H1 (cell line): Measurements from ENCODE around the gene PHAX. TPM values are rescaled to one million over a fixed set of nuclear protein-coding genes. Genes with fewer than 3 reads are reported as not detected.

Experiments
- CTCF ChIA-PET: fragments of 300-600 bp; sonication (Branson Sonifier 250); formaldehyde crosslinking; loops from one replicate; lab custom pipeline; 2021; ENCODE audit not compliant: partially characterized antibody; lab: Charles Lee
- POLR2A ChIA-PET: fragments of 300-600 bp; sonication (Branson Sonifier 250); formaldehyde crosslinking; loops from one replicate; lab custom pipeline; 2021; ENCODE audit warnings: inconsistent platforms; ENCODE audit not compliant: partially characterized antibody; lab: Charles Lee
- DNase-seq, 2 experiments: peaks; one replicate each; pipeline versions ENCODE4 v3.0.0 to v3.0.0-alpha.2; 2010 to 2022; ENCODE audit warnings: low spot score in 2 of 2, low read depth in 1 of 2, mixed read lengths in 1 of 2
- FAIRE-seq: peaks from 2 replicates; lab custom pipeline; 2011; peaks lifted over from hg19 to GRCh38; lab: Jason Lieb, UNC
- H2AFZ ChIP-seq: 2 replicates; pipeline ENCODE4 v1.8.1; 2012; ENCODE audit warnings: low read length, inconsistent platforms
- H2AK5ac ChIP-seq: 2 replicates; pipeline ENCODE4 v1.6.1; 2013; ENCODE audit warnings: low read depth, low read length
- H2BK120ac ChIP-seq: replicated peaks from 2 replicates; pipeline ENCODE3; 2013; ENCODE audit warnings: low read depth, low read length, inconsistent platforms
- H2BK12ac ChIP-seq: 2 replicates; pipeline ENCODE4 v1.6.1; 2013; ENCODE audit warnings: low read depth, low read length
- H2BK15ac ChIP-seq: 2 replicates; pipeline ENCODE4 v1.6.1; 2013; ENCODE audit warnings: low read length
- H2BK20ac ChIP-seq: 2 replicates; pipeline ENCODE4 v1.6.1; 2013; ENCODE audit warnings: low read length
- H2BK5ac ChIP-seq: 2 replicates; pipeline ENCODE4 v1.6.1; 2013; ENCODE audit warnings: low read depth, low read length
- H3K14ac ChIP-seq: 2 replicates; pipeline ENCODE4 v1.6.1; 2013; ENCODE audit warnings: inconsistent platforms; ENCODE audit not compliant: insufficient read length
- H3K18ac ChIP-seq: 2 replicates; pipeline ENCODE4 v1.6.1; 2013; ENCODE audit warnings: low read length; ENCODE audit errors: extremely low read depth
- H3K23ac ChIP-seq: 2 replicates; pipeline ENCODE4 v1.6.1; 2013; ENCODE audit warnings: inconsistent platforms; ENCODE audit not compliant: insufficient read length
- H3K23me2 ChIP-seq: 2 replicates; pipeline ENCODE4 v1.6.1; 2013; ENCODE audit warnings: low read depth, low read length
- H3K27ac ChIP-seq: 2 replicates; pipeline ENCODE4 v1.6.1; 2011; ENCODE audit warnings: low read depth, low read length, inconsistent platforms
- H3K27me3 ChIP-seq, 4 experiments: replicated peaks in 1 of 4; 1 replicate in 1 of 4; 2 replicates in 3 of 4; pipeline versions ENCODE4 v1.6.1 to v1.8.1; 2011 to 2013; ENCODE audit warnings: low read length in 3 of 4, mild to moderate bottlenecking in 3 of 4, inconsistent platforms in 2 of 4, mixed read lengths in 2 of 4, moderate library complexity in 1 of 4; ENCODE audit not compliant: control insufficient read depth in 3 of 4, insufficient read depth in 3 of 4; ENCODE audit errors: extremely low read depth in 1 of 4
- H3K36me3 ChIP-seq, 4 experiments: 2 replicates each; pipeline versions ENCODE4 v1.6.1 to v1.8.1; 2011 to 2013; ENCODE audit warnings: mild to moderate bottlenecking in 4 of 4, low read length in 3 of 4, moderate library complexity in 2 of 4, control low read depth in 1 of 4, inconsistent platforms in 1 of 4; ENCODE audit not compliant: insufficient read depth in 4 of 4, control insufficient read depth in 2 of 4
- H3K4ac ChIP-seq: replicated peaks from 2 replicates; pipeline ENCODE3; 2013; ENCODE audit warnings: low read length, low read depth, mixed read lengths, inconsistent platforms; ENCODE audit not compliant: insufficient read length
- H3K4me1 ChIP-seq, 4 experiments: replicated peaks in 1 of 4; 1 replicate in 1 of 4; 2 replicates in 3 of 4; pipeline versions ENCODE4 v1.6.1 to v1.8.1; 2011 to 2013; ENCODE audit warnings: low read length in 3 of 4, inconsistent platforms in 2 of 4, mixed read lengths in 1 of 4; ENCODE audit not compliant: insufficient read depth in 4 of 4, control insufficient read depth in 3 of 4
- H3K4me2 ChIP-seq, 2 experiments: 2 replicates each; pipeline versions ENCODE4 v1.6.1 to v1.8.1; 2011 to 2013; ENCODE audit warnings: low read depth in 2 of 2, low read length in 2 of 2, control low read depth in 1 of 2, inconsistent platforms in 1 of 2, mild to moderate bottlenecking in 1 of 2; ENCODE audit not compliant: insufficient read depth in 1 of 2
- H3K4me3 ChIP-seq, 4 experiments: fragments of 200-600, 300-600 bp in 1 of 4; sonication (generic), shearing (Covaris generic), sonication (Bioruptor Twin) in 1 of 4; 2 replicates each; pipeline versions ENCODE4 v1.5.1 to v1.8.1; 2011 to 2016; ENCODE audit warnings: low read length in 4 of 4, low read depth in 3 of 4, control low read depth in 2 of 4, inconsistent platforms in 2 of 4, mild to moderate bottlenecking in 2 of 4, mixed read lengths in 1 of 4, moderate library complexity in 1 of 4; ENCODE audit not compliant: insufficient read depth in 2 of 4; ENCODE audit errors: extremely low read depth in 1 of 4
- H3K56ac ChIP-seq: replicated peaks from 2 replicates; pipeline ENCODE3; 2013; ENCODE audit warnings: low read depth, mild to moderate bottlenecking, mixed read lengths, low read length, inconsistent platforms; ENCODE audit not compliant: insufficient read length
- H3K79me1 ChIP-seq: 2 replicates; pipeline ENCODE4 v1.6.1; 2013; ENCODE audit warnings: low read depth, low read length, control low read depth
- H3K79me2 ChIP-seq, 2 experiments: 2 replicates each; pipeline versions ENCODE4 v1.6.1 to v1.8.1; 2012 to 2013; ENCODE audit warnings: low read length in 2 of 2, mild to moderate bottlenecking in 2 of 2, inconsistent platforms in 1 of 2; ENCODE audit not compliant: insufficient read depth in 2 of 2, control insufficient read depth in 1 of 2
- H3K9ac ChIP-seq, 4 experiments: replicated peaks in 1 of 4; 1 replicate in 1 of 4; 2 replicates in 3 of 4; pipeline versions ENCODE4 v1.6.1 to v1.8.1; 2011 to 2013; ENCODE audit warnings: low read depth in 3 of 4, low read length in 3 of 4, control low read depth in 2 of 4, mild to moderate bottlenecking in 2 of 4, moderate library complexity in 2 of 4, inconsistent platforms in 1 of 4; ENCODE audit errors: extremely low read depth in 1 of 4
- H3K9me3 ChIP-seq, 2 experiments: 2 replicates each; pipeline versions ENCODE4 v1.6.1 to v1.8.1; 2012 to 2013; ENCODE audit warnings: mild to moderate bottlenecking in 2 of 2, moderate library complexity in 2 of 2, control low read depth in 1 of 2, inconsistent platforms in 1 of 2, low read depth in 1 of 2, low read length in 1 of 2, mixed read lengths in 1 of 2; ENCODE audit not compliant: insufficient read depth in 2 of 2
- H4K20me1 ChIP-seq, 2 experiments: replicated peaks in 1 of 2; 2 replicates each; pipeline versions ENCODE3 to v1.8.1; 2011 to 2013; ENCODE audit warnings: inconsistent platforms in 2 of 2, low read length in 2 of 2, mild to moderate bottlenecking in 1 of 2; ENCODE audit not compliant: insufficient read depth in 2 of 2, control insufficient read depth in 1 of 2
- H4K5ac ChIP-seq: 2 replicates; pipeline ENCODE4 v1.6.1; 2013; ENCODE audit warnings: low read length, low read depth, mixed read lengths, inconsistent platforms; ENCODE audit not compliant: insufficient read length
- H4K8ac ChIP-seq: 2 replicates; pipeline ENCODE4 v1.8.0; 2013; ENCODE audit warnings: mild to moderate bottlenecking, moderate library complexity, low read length, inconsistent platforms; ENCODE audit not compliant: insufficient read depth; ENCODE audit errors: extremely low read depth
- H4K91ac ChIP-seq: replicated peaks from 2 replicates; pipeline ENCODE3; 2013; ENCODE audit warnings: low read length, mixed read lengths, inconsistent platforms; ENCODE audit not compliant: insufficient read length
- BCL11A ChIP-seq, 2 experiments: IDR thresholded peaks; one replicate each; pipeline ENCODE4 v1.6.1; 2011; ENCODE audit warnings: low read depth in 2 of 2, low read length in 2 of 2, mild to moderate bottlenecking in 2 of 2
- CBX8 ChIP-seq: fragments of 300-800, 300-1000 bp; sonication (generic); IDR thresholded peaks from 2 replicates; pipeline ENCODE4 v1.7.1; 2016; ENCODE audit warnings: low read depth, low read length, borderline replicate concordance
- EP300 ChIP-seq, 2 experiments: IDR thresholded peaks; 1 replicate in 1 of 2; 2 replicates in 1 of 2; pipeline ENCODE4 v1.6.1; 2011 to 2012; ENCODE audit warnings: low read depth in 2 of 2, low read length in 2 of 2, mild to moderate bottlenecking in 2 of 2, borderline replicate concordance in 1 of 2, inconsistent platforms in 1 of 2, moderate library complexity in 1 of 2
- EZH2 ChIP-seq: fragments of 200-600 bp; sonication (generic); IDR thresholded peaks from 2 replicates; pipeline ENCODE4 v1.7.1; 2012; ENCODE audit warnings: low read depth, mild to moderate bottlenecking, moderate library complexity, low read length, inconsistent platforms; ENCODE audit not compliant: severe bottlenecking
- JUND ChIP-seq: IDR thresholded peaks from 2 replicates; pipeline ENCODE4 v1.6.1; 2011; ENCODE audit warnings: mild to moderate bottlenecking, improper control_type of control experiment, low read length
- KDM1A ChIP-seq: fragments of 200-600, 300-600 bp; sonication (generic); IDR thresholded peaks from 2 replicates; pipeline ENCODE4 v1.7.1; 2016; ENCODE audit warnings: mild to moderate bottlenecking, low read length, borderline replicate concordance
- MAFK ChIP-seq: IDR thresholded peaks from 2 replicates; pipeline ENCODE4 v1.6.1; 2012; ENCODE audit warnings: low read depth, mild to moderate bottlenecking, improper control_type of control experiment, low read length
- NANOG ChIP-seq: IDR thresholded peaks from 2 replicates; pipeline ENCODE4 v1.6.1; 2011; ENCODE audit warnings: low read length, low read depth, mild to moderate bottlenecking, inconsistent platforms; ENCODE audit not compliant: insufficient read depth, poor library complexity, severe bottlenecking
- POU5F1 ChIP-seq: IDR thresholded peaks from 2 replicates; pipeline ENCODE4 v1.6.1; 2011; ENCODE audit warnings: low read depth, mild to moderate bottlenecking, low read length, moderate library complexity
- RXRA ChIP-seq: IDR thresholded peaks from 2 replicates; pipeline ENCODE4 v1.6.1; 2011; ENCODE audit warnings: low read depth, mild to moderate bottlenecking, low read length, moderate library complexity; ENCODE audit not compliant: insufficient read depth
- SIX5 ChIP-seq: IDR thresholded peaks from 2 replicates; pipeline ENCODE4 v1.6.1; 2011; ENCODE audit warnings: mild to moderate bottlenecking, low read depth, low read length
- TAF1 ChIP-seq: IDR thresholded peaks from 2 replicates; pipeline ENCODE4 v1.6.1; 2011; ENCODE audit warnings: mild to moderate bottlenecking, low read depth, low read length
- TAF7 ChIP-seq: optimal IDR thresholded peaks from 2 replicates; pipeline ENCODE3; 2011; ENCODE audit warnings: low read depth, mild to moderate bottlenecking, inconsistent platforms, low read length, moderate library complexity, borderline replicate concordance
- TBP ChIP-seq: IDR thresholded peaks from 2 replicates; pipeline ENCODE4 v1.6.1; 2011; ENCODE audit warnings: low read depth, low read length, improper control_type of control experiment
- TCF12 ChIP-seq: IDR thresholded peaks from 2 replicates; pipeline ENCODE4 v1.6.1; 2011; ENCODE audit warnings: low read depth, mild to moderate bottlenecking, low read length
- WGBS, 2 experiments: shearing (Covaris generic) in 1 of 2; methylation state at CpG; one replicate each; pipeline versions ENCODE4 v1.1.6 to v1.1.7; 2013 to 2015; ENCODE audit warnings: low lambda C conversion rate in 2 of 2, mixed read lengths in 2 of 2, inconsistent platforms in 1 of 2, low coverage in 1 of 2, missing lambda C conversion rate in 1 of 2; ENCODE audit not compliant: insufficient replicate concordance in 2 of 2, insufficient coverage in 1 of 2, insufficient read length in 1 of 2; ENCODE audit errors: extremely low coverage in 1 of 2, missing lambda C conversion rate in 1 of 2; 5-methylcytosine and 5-hydroxymethylcytosine counted together
- polyA plus RNA-seq, 7 experiments: library from polyadenylated mRNA; depleted of rRNA in 3 of 7; stranded (reverse) in 5 of 7; unstranded in 2 of 7; fragments of >200 nt in 5 of 7; fragments of 200-250 nt in 2 of 7; gene quantifications; 1 replicate in 5 of 7; 2 replicates in 1 of 7; 4 replicates in 1 of 7; pipeline versions ENCODE4 v1.2.1 to v1.2.3, GENCODE V29; 2011 to 2013; ENCODE audit warnings: missing spikeins in 2 of 7, mixed read lengths in 2 of 7
- total RNA-seq: library from RNA; stranded (reverse); fragmentation: NEBNext Ultra II Directional; extraction: Animal tissue kit (Norgen Biotek cat#: 25700); gene quantifications from 2 replicates; pipeline ENCODE4 v1.2.1, GENCODE V29; 2021

The PHAX gene
- total and polyA plus RNA-seq, 2 of the 8 experiments (the other 6 are each of a cell fraction or from before 2014, with no cell fraction given), result 32.1 to 59.5 TPM

- Histone ChIP-seq H3K23me2 (no peaks in the 10 kb centered on the region), H3K4ac (no peak overlapping the region), H3K79me2 (no peaks in the 10 kb centered on the region), H2AK5ac (no peak overlapping the region), H2AFZ (no peak overlapping the region), H2BK15ac (no peak overlapping the region), H3K36me3 (no peaks in the 10 kb centered on the region), H3K79me1 (no peaks in the 10 kb centered on the region), H3K4me1 (no peaks in the 10 kb centered on the region), H2BK120ac (no peak overlapping the region), H4K8ac (no peak overlapping the region), H2BK12ac (no peak overlapping the region), H3K27ac (no peak overlapping the region), H3K27me3 (no peaks in the 10 kb centered on the region), H4K5ac (no peak overlapping the region), H4K20me1 (no peaks in the 10 kb centered on the region), H3K4me2 (no peak overlapping the region), H3K18ac (no peak overlapping the region), H3K14ac (no peak overlapping the region), H3K56ac (no peak overlapping the region), H2BK20ac (no peak overlapping the region), H4K91ac (no peak overlapping the region), H2BK5ac (no peak overlapping the region), H3K9ac (no peak overlapping the region), H3K9me3 (peaks cover 2 to 3% of the 10 kb centered on the region in 2 experiments; a peak in 1 of 4 replicates), H3K23ac (no peak overlapping the region), H3K4me3 (no peak overlapping the region)
- FAIRE-seq, result no peak
- DNase-seq, result no peak
- ChIA-PET POLR2A (no interaction called here), CTCF (interaction anchor here (0.7 kb wide), 1 partner anchor 106 kb away, joined by 3 read pairs; no protein-coding TSS in a partner anchor)
- 100% methylated on average over 1 of the region's 1 CpG; no CpG with 5 or more reads in 1 of the 2 experiments for WGBS, 2 experiments
- TF ChIP-seq TBP (no peak), KDM1A (no peak), TAF7 (no peak), EZH2 (no peak), POU5F1 (no peak), MAFK (no peak), NANOG (no peak), RXRA (no peak), BCL11A (IDR thresholded peaks at IDR 0.05; ENCODE audit: low read depth in 2 of 2, low read length in 2 of 2) (no peak), SIX5 (no peak), TCF12 (no peak), EP300 (IDR thresholded peaks at IDR 0.05; ENCODE audit: borderline replicate concordance in 1 of 2, low read depth in 2 of 2, low read length in 2 of 2) (no peak), CBX8 (no peak), JUND (no peak), TAF1 (no peak)
Observed at GRCh38 chr5:126650463-126650862, 49.7 kb downstream of the PHAX start.
